22Rv1 (cell line): ENCODE measurements around the gene RIPK1.

ENCODE experiments used
- CTCF ChIP-seq: fragments of 450-650 bp; IDR thresholded peaks from 2 replicates; pipeline ENCODE4 v1.5.1; 2017; ENCODE audit warnings: mild to moderate bottlenecking
- ZFX ChIP-seq: fragments of 450-650 bp; IDR thresholded peaks from 2 replicates; pipeline ENCODE4 v1.6.1; 2017; ENCODE audit warnings: antibody characterized with exemption, borderline replicate concordance

- TF ChIP-seq CTCF (no peak), ZFX (no peak)
Observed at GRCh38 chr6:3045369-3045768, 22.9 kb upstream of the RIPK1 start.
